GM18868 (cell line): ENCODE data around the gene SLTM.
A peak's percentile ranks its signal among the peaks of the same experiment; 100 is the strongest.
"Not testable (repeated sequence)": the region's sequence is repeated elsewhere in the genome, so short reads cannot be mapped to it uniquely, and the experiment has no call there.

Source experiments
- ATAC-seq: cut with Tn5 transposase; IDR thresholded peaks from one replicate; pipeline ENCODE4 v1.9.1; 2021; ENCODE audit warnings: mild to moderate bottlenecking, moderate library complexity; ENCODE audit not compliant: unreplicated experiment

SLTM gene

GRCh38 chr15:58877999-58878825 lies 55.3 kb downstream of the SLTM start:
- no peak for ATAC-seq

DNA sequence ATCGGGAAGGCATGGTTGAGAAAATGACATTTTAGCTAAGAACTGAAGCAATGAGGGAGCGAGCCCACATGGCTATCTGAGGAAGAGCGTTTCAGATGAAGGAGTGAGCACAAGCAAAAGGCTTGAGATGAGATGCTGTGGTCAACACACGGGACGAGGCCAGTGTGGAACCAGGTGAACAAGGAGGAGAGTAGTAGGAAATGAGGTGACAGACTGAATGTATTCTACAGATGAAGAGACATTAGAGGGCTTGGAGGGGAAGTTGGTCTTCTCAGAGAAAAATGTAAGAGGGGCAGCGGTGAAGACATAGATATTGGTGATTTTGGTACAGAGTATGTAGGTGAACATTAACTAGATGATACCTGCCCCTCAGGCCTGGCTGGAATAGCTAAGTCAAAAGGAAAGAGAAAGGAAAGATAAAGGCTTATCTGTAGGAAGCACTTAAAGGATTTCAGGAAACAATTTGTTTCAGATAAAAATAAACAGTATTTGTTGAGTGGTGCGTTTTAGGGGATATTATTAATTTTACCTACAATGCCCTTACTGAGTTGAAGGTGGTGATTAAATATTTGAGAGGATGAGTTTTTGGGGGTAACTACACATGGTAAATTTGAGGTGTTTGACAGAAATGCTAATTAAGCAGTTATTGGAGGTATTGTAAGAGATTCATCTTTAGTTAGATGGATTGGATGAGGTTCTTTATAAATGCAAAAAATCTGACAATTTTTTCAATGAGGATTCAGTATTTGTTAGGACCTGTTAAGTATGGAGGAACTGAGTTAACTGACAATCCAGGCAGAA lies 57.0 kb downstream of the SLTM start:
- no peak for ATAC-seq

GRCh38 chr15:58875343-58875742 lies 58.1 kb downstream of the SLTM start:
- ATAC-seq = no peak

GRCh38 chr15:58873267-58873666 lies 60.2 kb downstream of the SLTM start:
- no peak for ATAC-seq

DNA sequence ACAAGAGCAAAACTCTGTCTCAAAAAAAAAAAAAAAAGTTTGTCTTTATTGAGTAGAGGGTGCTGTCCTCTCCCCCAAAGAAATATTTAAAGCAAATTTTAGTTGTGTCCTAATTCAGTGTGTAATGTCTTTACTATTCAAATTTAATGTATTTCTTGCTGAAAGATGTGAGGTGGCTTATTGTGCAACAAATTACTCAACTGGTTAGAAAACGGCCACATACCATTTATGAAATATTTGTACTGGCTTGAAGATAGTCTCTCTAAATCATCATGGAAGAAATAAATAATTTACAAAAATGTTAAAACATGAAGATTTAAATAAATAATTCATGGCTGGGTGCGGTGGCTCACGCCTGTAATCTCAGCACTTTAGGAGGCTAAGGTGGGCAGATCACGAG lies 63.0 kb downstream of the SLTM start:
- ATAC-seq = no peak

GRCh38 chr15:58867926-58868325 lies 65.6 kb downstream of the SLTM start:
- ATAC-seq = no peak

- ATAC-seq = no peak
Observed at GRCh38 chr15:58865425-58865880, 68.0 kb downstream of the SLTM start.

DNA sequence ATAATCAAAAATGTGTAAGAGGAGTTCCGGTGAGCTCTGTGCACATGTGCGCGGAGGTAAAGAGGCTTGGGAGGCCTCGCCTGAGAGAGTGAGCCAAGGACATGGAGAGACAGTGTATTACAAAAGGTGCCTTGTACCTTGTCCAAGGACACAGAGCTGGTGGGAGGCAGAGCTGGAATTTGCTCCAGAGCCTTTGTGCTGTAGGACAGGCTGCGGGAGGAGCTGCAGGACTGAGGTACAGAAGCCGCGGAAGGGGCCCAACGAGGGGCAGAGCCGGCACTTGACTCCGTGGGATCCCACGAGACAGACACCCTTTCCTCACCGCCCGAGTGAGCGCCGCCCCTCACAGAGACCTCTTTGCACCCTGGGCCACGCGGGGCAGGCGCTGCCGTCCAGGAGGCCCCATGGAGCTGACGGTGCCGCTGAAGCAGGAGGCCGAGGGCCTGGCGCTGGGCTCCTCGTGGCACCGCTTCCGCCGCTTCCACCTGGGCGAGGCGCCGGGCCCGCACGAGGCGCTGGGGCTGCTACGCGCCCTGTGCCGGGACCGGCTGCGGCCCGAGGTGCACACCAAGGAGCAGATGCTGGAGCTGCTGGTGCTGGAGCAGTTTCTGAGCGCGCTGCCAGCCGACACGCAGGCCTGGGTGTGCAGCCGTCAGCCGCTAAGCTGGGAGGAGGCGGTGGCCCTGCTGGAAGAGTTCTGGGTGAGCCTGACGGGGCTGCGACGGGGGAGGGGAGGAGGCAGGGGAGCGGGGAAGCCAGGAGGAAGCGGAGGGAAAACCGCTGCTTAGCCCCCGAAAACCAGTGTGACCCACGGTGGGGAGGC lies 68.7 kb downstream of the SLTM start:
- no peak for ATAC-seq

DNA sequence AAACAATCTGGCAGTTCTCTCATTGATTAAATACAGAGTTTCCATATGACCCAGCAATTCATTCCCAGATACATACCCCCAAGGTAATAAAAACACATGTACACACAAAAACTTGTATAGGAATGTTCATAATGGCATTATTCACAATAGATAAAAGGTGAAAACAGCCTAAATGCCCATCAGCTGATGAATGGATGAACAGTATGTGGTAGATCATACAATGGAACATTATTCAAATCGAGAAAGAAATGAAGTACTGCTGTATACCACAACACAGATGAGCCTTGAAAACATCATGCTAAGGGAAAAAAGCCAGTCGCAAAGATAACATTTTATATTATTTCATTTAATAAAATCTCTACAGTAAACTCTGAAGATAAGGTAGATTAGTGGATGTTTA lies 71.2 kb downstream of the SLTM start:
- ATAC-seq = no peak

- not testable (repeated sequence) for ATAC-seq
Observed at GRCh38 chr15:58856621-58857020, 76.9 kb downstream of the SLTM start.

- no peak for ATAC-seq
Observed at GRCh38 chr15:58856086-58856485, 77.4 kb downstream of the SLTM start.

GRCh38 chr15:58854593-58854992 lies 78.9 kb downstream of the SLTM start:
- no peak for ATAC-seq

- ATAC-seq = no peak
Observed at GRCh38 chr15:58852347-58852746, 81.1 kb downstream of the SLTM start.

DNA sequence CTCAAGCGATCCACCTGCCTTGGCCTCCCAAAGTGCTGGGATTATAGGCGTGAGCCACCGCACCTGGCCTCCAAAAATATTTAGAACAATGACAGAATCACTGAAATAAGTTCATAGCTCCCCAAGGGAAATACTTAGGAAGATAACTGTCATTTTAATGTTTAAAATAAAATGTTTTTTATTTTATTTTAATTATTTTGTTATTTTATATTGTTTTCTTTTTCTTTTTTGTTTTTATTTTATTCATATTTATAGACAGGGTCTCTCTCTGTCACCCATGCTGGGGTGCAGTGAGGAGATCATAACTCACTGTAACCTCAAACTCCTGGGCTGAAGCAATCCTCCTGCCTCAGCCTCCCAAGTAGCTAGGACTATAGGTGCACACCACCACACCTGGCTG lies 82.3 kb downstream of the SLTM start:
- not testable (repeated sequence) for ATAC-seq

- peak; percentile 78 for ATAC-seq
Observed at GRCh38 chr15:58842713-58843396, 90.6 kb downstream of the SLTM start.

- no peak for ATAC-seq
Observed at GRCh38 chr15:58840048-58840447, 93.4 kb downstream of the SLTM start.

DNA sequence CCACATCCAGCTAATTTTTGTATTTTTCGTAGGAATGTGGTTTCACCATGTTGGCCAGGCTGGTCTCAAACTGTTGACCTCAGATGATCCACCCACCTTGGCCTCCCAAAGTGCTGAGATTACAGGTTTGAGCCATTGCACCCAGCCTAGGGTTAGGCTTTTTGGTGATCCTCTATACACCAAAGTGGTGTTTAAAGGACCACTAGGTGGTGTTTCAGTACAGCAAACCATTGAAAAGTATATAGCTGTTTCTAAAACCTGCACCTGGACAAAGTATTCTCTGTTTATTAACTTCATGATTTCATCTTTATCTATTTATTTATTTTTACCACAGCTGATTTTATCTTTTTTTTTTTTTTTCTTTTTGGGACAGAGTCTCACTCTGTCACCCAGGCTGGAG lies 94.0 kb downstream of the SLTM start:
- no peak for ATAC-seq

DNA sequence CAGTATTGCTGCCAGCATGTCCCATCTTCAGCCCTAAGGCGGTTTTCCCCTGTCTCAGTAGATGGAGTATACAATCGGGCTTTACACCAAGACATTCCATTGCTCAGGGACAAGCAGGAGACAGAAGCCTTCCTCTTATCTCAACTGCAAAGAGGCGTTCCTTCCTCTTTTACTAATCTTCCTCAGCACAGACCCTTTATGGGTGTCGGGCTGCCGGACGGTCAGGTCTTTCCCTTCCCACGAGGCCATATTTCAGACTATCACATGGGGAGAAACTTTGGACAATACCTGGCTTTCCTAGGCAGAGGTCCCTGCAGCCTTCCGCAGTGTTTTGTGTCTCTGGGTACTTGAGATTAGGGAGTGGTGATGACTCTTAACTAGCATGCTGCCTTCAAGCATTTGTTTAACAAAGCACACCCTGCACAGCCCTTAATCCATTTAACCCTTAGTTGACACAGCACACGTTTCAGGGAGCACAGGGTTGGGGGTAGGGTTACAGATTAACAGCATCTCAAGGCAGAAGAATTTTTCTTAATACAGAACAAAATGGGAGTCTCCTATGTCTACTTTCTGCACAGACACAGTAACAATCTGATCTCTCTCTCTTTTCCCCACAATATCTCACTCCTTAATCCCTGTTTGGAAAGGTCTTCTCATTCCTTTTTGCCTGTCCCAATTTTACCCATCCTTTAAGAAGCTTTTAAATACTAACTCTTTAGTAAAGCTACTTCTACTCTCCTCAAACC lies 99.6 kb downstream of the SLTM start:
- not testable (repeated sequence) for ATAC-seq

GRCh38 chr15:58830556-58830955 lies 102.9 kb downstream of the SLTM start:
- no peak for ATAC-seq
